ENCODE data around the gene VPS8.

DNA sequence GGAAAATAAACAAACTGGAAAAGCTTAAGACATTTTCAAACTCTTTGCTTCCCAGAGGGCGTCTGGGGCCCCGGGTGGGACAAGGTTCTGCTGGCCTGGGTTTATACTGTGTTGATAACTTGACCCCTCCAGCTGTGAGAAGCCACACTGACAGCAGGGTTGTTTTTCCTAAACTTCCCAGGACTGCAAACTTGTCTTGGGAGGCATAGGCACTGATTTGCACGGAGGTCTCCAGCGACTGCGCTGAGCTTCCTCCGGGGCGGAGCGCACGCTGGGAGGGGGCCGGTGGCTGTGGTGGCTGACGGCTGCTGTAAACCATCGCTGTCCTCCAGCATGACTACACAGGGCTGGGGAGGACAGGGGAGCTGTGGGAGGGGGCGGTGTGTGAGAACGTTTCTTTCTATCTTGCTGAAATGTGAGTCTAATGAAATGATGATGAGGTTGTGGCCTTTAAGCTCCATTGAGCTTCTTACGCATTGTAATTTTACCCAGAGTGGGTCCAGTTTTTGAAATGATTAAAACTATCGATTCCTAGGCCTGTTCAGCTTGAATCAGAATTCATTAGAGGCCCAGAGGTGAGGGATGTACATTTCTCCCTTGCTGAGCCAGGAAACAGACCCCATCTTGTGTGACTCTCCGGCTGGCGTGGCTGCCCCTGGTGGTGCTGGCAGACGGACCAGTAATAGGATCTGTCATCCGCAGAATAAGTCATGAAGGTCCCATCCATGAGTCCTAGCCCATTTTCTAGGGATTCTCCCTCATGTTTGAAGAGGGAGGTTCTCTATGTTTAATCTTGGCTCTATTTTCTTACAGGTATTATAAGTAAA, 40.5 kb upstream of the VPS8 start:
- TF ChIP-seq EP300 (IDR thresholded peaks at IDR 0.05) (no peak), POLR2A (IDR thresholded peaks at IDR 0.05) (no peak)
- TF ChIP-seq, protein P1, sequence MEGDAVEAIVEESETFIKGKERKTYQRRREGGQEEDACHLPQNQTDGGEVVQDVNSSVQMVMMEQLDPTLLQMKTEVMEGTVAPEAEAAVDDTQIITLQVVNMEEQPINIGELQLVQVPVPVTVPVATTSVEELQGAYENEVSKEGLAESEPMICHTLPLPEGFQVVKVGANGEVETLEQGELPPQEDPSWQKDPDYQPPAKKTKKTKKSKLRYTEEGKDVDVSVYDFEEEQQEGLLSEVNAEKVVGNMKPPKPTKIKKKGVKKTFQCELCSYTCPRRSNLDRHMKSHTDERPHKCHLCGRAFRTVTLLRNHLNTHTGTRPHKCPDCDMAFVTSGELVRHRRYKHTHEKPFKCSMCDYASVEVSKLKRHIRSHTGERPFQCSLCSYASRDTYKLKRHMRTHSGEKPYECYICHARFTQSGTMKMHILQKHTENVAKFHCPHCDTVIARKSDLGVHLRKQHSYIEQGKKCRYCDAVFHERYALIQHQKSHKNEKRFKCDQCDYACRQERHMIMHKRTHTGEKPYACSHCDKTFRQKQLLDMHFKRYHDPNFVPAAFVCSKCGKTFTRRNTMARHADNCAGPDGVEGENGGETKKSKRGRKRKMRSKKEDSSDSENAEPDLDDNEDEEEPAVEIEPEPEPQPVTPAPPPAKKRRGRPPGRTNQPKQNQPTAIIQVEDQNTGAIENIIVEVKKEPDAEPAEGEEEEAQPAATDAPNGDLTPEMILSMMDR (IDR thresholded peaks at IDR 0.05) = no peak
